Neural cell (in vitro differentiated cells): ENCODE measurements around the gene SF3B4.

ENCODE experiments used
- CTCF ChIP-seq: fragments of 450-650 bp; IDR thresholded peaks from 2 replicates; pipeline ENCODE4 v1.5.1; 2014; ENCODE audit warnings: antibody characterized with exemption, mild to moderate bottlenecking, moderate library complexity; ENCODE audit not compliant: poor library complexity, severe bottlenecking
- EP300 ChIP-seq: fragments of 450-650 bp; conservative IDR thresholded peaks from 2 replicates; pipeline ENCODE4 v1.6.1; 2014; ENCODE audit warnings: antibody characterized with exemption, mild to moderate bottlenecking, moderate library complexity; ENCODE audit not compliant: poor library complexity, severe bottlenecking
- EZH2 ChIP-seq: fragments of 200-600, 300-800 bp; shearing (Covaris generic), sonication (generic); IDR thresholded peaks from 2 replicates; pipeline ENCODE4 v1.6.1; 2014; ENCODE audit warnings: antibody characterized with exemption, low read length, borderline replicate concordance, mild to moderate bottlenecking; ENCODE audit not compliant: insufficient read depth, poor library complexity, severe bottlenecking
- MXI1 ChIP-seq: fragments of 450-650 bp; conservative IDR thresholded peaks from 2 replicates; pipeline ENCODE4 v1.6.1; 2014; ENCODE audit warnings: antibody characterized with exemption, mild to moderate bottlenecking; ENCODE audit not compliant: poor library complexity, severe bottlenecking
- POLR2AphosphoS5 ChIP-seq: IDR thresholded peaks from 2 replicates; pipeline ENCODE4 v1.6.1; 2012
- RAD21 ChIP-seq: fragments of 450-650 bp; conservative IDR thresholded peaks from 2 replicates; pipeline ENCODE4 v1.6.1; 2014; ENCODE audit warnings: antibody characterized with exemption, mild to moderate bottlenecking, moderate library complexity
- REST ChIP-seq: IDR thresholded peaks from 2 replicates; pipeline ENCODE4 v1.6.1; 2012; ENCODE audit warnings: borderline replicate concordance

DNA sequence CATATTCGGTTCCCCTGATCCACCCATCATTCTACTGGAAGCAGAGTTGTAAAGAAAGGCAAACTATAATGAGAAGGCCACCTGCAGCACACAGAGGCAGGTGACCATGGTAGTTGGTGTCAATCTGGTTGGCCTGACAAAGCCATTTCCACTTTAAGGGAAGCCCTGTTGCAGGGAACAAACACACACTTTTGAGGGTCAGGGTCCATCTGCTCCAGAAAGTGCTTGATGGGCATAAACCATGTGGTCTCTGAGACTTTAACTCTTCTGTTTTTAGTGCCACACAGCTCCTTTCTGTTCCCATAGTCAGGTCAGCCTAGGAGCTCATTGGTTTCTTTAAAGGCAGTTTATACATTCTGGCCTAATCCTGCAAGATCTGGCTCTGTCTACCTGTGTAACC lies 45.7 kb downstream of the SF3B4 start:
- no peak for TF ChIP-seq CTCF
- TF ChIP-seq EZH2, result no peak
- no peak for TF ChIP-seq RAD21
- TF ChIP-seq REST, result no peak
- TF ChIP-seq MXI1, result no peak
- TF ChIP-seq POLR2AphosphoS5, result no peak
- no peak for TF ChIP-seq EP300
